Spinal cord (tissue), 10 donors: ENCODE measurements around the gene VDR. TPM values are rescaled to one million over a fixed set of nuclear protein-coding genes. Genes with fewer than 3 reads are reported as not detected.

Experiments
- DNase-seq, 6 donors: peaks; one replicate each; pipeline versions ENCODE4 v3.0.0 to v3.0.0-alpha.2; 2013 to 2015; ENCODE audit warnings: low spot score in 6 of 6, low read depth in 4 of 6
- H3K27ac ChIP-seq: one replicate; pipeline ENCODE4 v1.5.1; 2013; ENCODE audit warnings: low read depth, low read length, control low read depth
- H3K27me3 ChIP-seq: one replicate; pipeline ENCODE4 v1.6.1; 2013; ENCODE audit warnings: low read length; ENCODE audit not compliant: control insufficient read depth, insufficient read depth
- H3K36me3 ChIP-seq: one replicate; pipeline ENCODE4 v1.6.1; 2013; ENCODE audit warnings: low read length; ENCODE audit not compliant: control insufficient read depth, insufficient read depth
- H3K4me1 ChIP-seq: one replicate; pipeline ENCODE4 v1.6.1; 2013; ENCODE audit warnings: low read length; ENCODE audit not compliant: control insufficient read depth, insufficient read depth
- H3K4me3 ChIP-seq: one replicate; pipeline ENCODE4 v1.5.1; 2013; ENCODE audit warnings: low read depth, low read length, control low read depth
- H3K9me3 ChIP-seq: one replicate; pipeline ENCODE4 v1.6.1; 2013; ENCODE audit warnings: low read length; ENCODE audit not compliant: control insufficient read depth, insufficient read depth
- WGBS: methylation state at CpG from one replicate; pipeline ENCODE4 v1.1.5; 2013; ENCODE audit warnings: missing lambda C conversion rate; ENCODE audit not compliant: insufficient coverage; 5-methylcytosine and 5-hydroxymethylcytosine counted together
- polyA plus RNA-seq, 2 donors: library from polyadenylated mRNA; unstranded; fragments of 120-200 nt; gene quantifications; one replicate each; pipeline ENCODE4 v1.2.1, GENCODE V29; 2013; ENCODE audit not compliant: insufficient read length in 2 of 2
- total RNA-seq, 2 donors: library from RNA; depleted of rRNA in 1 of 2; stranded (reverse); fragments of 120-200 nt in 1 of 2; fragments of >200 nt in 1 of 2; gene quantifications; one replicate each; pipeline versions ENCODE4 v1.2.3 to v1.2.4, GENCODE V29; 2013 to 2014
- donor health status: healthy.

VDR gene
- total and polyA plus RNA-seq, 4 donors: 0.17 to 0.50 (median 0.39) TPM

GRCh38 chr12:47863985-47864384 lies 40.8 kb downstream of the VDR start:
- no peak overlapping the region for H3K27ac ChIP-seq
- no peak for DNase-seq
- H3K36me3 ChIP-seq: no peaks in the 10 kb centered on the region
- H3K4me1 ChIP-seq: peaks cover 5% of the 10 kb centered on the region
- H3K9me3 ChIP-seq: no peaks in the 10 kb centered on the region
- no peaks in the 10 kb centered on the region for H3K27me3 ChIP-seq
- H3K4me3 ChIP-seq: no peak overlapping the region
- WGBS: 87% methylated on average over 4 of the region's 6 CpGs

- no peak overlapping the region for H3K27ac ChIP-seq
- 94% methylated on average over 5 of the region's 7 CpGs for WGBS
- no peaks in the 10 kb centered on the region for H3K9me3 ChIP-seq
- H3K4me1 ChIP-seq: peaks cover 5% of the 10 kb centered on the region
- no peak overlapping the region for H3K4me3 ChIP-seq
- H3K36me3 ChIP-seq: no peaks in the 10 kb centered on the region
- no peak for DNase-seq
- no peaks in the 10 kb centered on the region for H3K27me3 ChIP-seq
Observed at GRCh38 chr12:47863467-47863866, 41.3 kb downstream of the VDR start.

DNA sequence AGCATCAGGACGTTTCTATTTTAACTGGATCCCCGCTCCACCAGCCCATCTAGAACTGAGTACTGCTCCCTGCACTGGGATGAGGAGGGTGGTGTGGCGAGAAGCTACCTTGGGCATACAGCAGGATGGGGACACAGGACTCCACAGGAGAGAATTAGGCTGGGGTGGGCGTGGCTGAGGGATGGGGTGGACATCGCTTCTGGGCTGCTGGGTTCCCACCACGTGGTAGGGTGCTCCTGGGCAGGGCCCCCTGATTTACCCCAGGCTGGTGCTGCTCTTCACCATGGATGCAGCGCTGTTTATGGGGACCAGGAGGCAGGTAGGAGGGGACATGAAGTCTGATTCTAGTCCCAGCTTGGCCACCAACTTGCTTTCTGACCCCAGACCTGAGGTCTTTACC lies 41.9 kb downstream of the VDR start:
- WGBS: 86% methylated on average over 7 of the region's 7 CpGs
- Histone ChIP-seq H3K4me3 (no peak overlapping the region), H3K36me3 (no peaks in the 10 kb centered on the region), H3K9me3 (no peaks in the 10 kb centered on the region), H3K4me1 (peaks cover 1% of the 10 kb centered on the region), H3K27me3 (no peaks in the 10 kb centered on the region), H3K27ac (no peak overlapping the region)
- DNase-seq: no peak

GRCh38 chr12:47862167-47862750 lies 42.5 kb downstream of the VDR start:
- no CpG with 5 or more reads among the region's 5 CpGs for WGBS
- DNase-seq: no peak
- H3K36me3 ChIP-seq: no peaks in the 10 kb centered on the region

DNA sequence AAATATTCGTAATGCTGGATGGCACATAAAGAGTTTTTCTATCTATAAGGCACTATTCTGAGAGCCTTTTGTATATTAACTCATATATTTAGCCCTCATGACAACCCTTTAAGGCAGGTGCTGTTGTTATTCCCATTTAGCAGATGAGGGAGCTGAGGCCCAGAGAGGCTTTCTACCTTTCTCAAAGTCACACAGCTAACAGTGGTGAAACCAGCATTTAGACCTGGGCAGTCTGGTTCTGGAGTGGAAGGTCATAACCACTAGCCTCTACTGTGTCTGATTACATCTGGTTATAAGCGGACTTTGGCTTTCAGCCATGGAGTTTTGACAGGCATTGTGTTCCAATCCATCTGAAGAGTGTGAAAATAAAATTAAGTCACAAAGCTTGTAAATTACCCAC lies 43.9 kb downstream of the VDR start:
- H3K9me3 ChIP-seq: no peaks in the 10 kb centered on the region
- no peaks in the 10 kb centered on the region for H3K4me1 ChIP-seq
- no peak overlapping the region for H3K4me3 ChIP-seq
- no peaks in the 10 kb centered on the region for H3K27me3 ChIP-seq
- H3K27ac ChIP-seq: no peak overlapping the region
- no CpG with 5 or more reads among the region's 2 CpGs for WGBS
- no peaks in the 10 kb centered on the region for H3K36me3 ChIP-seq
- no peak for DNase-seq

More at GRCh38 chr12:47862167-47862750, 42.5 kb downstream of the VDR start:
- H3K27me3 ChIP-seq: no peaks in the 10 kb centered on the region
- no peak overlapping the region for H3K27ac ChIP-seq
- H3K4me3 ChIP-seq: no peak overlapping the region
- no peaks in the 10 kb centered on the region for H3K4me1 ChIP-seq
- H3K9me3 ChIP-seq: no peaks in the 10 kb centered on the region

DNA sequence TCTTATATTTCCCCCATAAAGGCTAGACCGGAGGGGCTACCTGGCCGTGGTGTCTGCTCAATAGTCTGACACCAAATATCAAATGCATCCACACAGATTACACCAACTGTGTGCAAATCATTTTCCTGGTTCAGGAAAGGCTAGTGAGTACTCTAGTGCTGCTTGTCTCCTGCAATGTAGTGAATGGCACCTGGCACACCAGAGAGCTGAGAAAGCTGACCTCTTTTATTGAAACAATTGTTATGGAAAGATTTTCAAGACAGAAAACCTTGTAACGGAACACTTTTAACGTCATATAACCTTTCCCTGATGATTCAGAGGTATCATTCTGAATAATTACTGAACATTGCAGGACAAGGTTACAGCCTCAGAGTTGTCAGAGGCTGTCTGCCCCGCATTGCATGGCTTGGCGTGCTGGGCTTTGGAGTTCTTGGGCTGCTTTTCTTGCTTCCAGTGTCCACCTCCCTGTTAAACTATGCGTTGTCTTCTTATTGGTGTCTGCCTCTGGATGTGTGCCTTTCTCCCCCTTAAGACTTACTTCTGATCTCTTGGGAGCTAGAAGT lies 44.4 kb downstream of the VDR start:
- Histone ChIP-seq H3K27ac (no peak overlapping the region), H3K4me1 (no peaks in the 10 kb centered on the region), H3K9me3 (no peaks in the 10 kb centered on the region), H3K27me3 (no peaks in the 10 kb centered on the region), H3K36me3 (no peaks in the 10 kb centered on the region), H3K4me3 (no peak overlapping the region)
- 88% methylated on average over 5 of the region's 7 CpGs for WGBS
- DNase-seq: no peak

GRCh38 chr12:47858511-47859266 lies 46.1 kb downstream of the VDR start:
- no peaks in the 10 kb centered on the region for H3K36me3 ChIP-seq
- WGBS: 92% methylated on average over 7 of the region's 8 CpGs
- no peak overlapping the region for H3K4me3 ChIP-seq

GRCh38 chr12:47856721-47857575 lies 47.8 kb downstream of the VDR start:
- H3K4me3 ChIP-seq: no peak overlapping the region
- H3K27ac ChIP-seq: no peak overlapping the region
- peaks cover 4% of the 10 kb centered on the region for H3K4me1 ChIP-seq
- no peaks in the 10 kb centered on the region for H3K36me3 ChIP-seq
- H3K9me3 ChIP-seq: no peaks in the 10 kb centered on the region
- no peaks in the 10 kb centered on the region for H3K27me3 ChIP-seq
- no peak for DNase-seq
- 88% methylated on average over 11 of the region's 17 CpGs for WGBS

More at GRCh38 chr12:47858511-47859266, 46.1 kb downstream of the VDR start:
- H3K9me3 ChIP-seq: no peaks in the 10 kb centered on the region
- no peaks in the 10 kb centered on the region for H3K4me1 ChIP-seq
- DNase-seq: no peak
- H3K27ac ChIP-seq: no peak overlapping the region
- H3K27me3 ChIP-seq: no peaks in the 10 kb centered on the region

DNA sequence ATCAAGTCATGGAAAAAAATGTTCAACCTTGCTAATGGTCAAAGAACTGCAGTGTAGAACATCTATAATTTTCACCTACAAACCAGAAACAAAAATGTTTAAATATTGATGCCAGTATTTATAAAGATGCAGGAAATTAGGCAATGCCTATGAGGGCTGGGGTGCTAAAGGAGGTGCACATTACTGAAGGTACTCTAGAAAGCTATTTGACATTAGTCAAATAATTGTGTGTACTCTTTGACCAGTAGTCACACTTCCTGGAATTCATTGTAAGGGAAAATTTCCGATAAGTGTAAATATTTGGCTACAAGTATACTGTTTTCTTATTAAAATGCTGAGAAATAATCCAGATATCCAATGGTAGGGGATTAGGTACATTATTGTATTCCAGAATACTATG lies 48.7 kb downstream of the VDR start:
- Histone ChIP-seq H3K27me3 (no peaks in the 10 kb centered on the region), H3K27ac (no peak overlapping the region), H3K4me1 (peaks cover 4% of the 10 kb centered on the region), H3K4me3 (no peak overlapping the region), H3K9me3 (no peaks in the 10 kb centered on the region), H3K36me3 (no peaks in the 10 kb centered on the region)
- no CpG with 5 or more reads among the region's 1 CpG for WGBS
- DNase-seq: no peak
